ENCODE results near the gene TRIO.

The TRIO gene

DNA sequence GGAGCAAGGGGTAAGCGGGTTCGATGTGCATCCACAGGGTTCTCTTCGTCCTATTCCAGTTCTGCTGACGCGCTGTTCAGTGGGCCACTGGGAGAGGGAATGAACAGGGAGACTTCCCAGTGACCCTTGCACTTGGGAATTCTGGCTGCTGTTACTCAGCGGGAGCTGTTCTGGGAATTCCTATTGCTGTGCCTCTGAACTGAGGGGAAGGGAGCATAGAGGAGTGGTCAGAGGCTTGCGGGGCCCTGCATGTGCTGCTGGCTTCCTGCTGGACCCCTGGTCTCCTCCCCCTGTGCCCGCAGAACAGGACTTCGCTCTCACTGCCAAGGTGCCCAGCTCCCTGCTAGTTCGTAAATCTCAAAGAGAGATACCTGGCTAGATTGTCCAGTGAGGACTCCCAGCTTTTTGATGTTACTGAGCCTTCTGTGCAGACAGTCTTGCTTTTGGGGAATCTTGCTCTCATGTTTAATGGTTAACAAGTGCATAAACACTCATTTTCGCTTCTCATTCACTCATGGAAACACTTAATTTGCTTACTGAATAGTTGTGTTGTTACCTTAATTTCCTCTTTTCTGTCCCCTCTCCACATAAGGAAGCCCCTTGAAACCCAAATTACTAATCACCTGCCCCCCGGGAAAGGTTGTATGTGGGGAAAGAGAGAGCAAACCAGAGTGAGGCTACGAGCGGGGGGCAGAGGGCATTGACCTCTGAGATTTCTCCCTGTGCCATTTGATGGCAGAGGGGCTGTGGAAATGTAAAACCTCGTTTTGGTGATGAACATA is 5.9 kb downstream of the TRIO start:
- no peak for DNase-seq

DNA sequence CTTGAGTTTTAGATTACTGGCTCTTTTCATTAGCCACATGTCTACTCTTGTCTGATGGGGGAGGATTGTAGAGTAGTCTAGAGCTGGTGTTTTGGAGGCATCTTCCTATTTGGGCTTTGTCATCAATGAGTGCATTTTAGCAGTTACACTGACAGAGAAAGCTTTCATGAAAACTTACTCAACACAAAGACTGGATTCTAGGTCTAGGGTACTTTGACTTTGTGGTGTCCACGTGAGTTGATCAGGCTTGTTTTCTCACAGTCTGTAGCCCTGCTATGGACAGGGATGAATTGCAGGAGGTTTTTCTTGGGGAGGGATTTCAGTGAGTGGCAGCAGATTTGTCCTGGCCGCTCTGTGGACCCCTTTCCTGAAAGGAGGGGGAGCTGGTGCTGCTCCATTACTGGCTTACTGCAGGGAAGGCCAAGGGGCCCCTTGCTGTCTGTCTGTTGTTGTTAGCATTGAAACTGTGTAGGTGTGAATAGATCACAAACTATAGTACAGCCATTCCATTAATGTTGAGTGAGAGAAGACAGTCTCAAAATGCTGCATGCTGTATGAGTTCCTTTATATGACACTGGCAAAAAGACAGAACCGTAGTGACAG is 6.6 kb downstream of the TRIO start:
- DNase-seq, result no peak

DNA sequence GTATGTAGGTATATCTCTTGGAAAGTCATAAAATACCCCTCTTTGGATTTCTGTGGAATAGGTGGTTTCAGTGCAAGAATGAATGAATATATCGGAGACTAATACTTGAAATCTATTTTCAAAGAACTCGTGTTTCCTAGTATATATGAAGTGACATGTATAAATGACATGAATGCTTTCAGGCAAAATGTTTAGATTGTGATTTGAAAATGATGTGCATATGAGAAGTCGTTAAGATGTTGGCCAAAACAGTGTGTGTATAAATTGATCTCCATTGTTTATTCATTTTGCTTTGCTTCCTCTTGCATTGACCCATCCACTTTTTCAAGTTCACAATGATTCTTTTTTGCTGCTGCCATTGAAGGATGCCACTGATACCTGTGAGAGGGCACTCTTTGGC is 8.3 kb downstream of the TRIO start:
- no peak for DNase-seq

DNA sequence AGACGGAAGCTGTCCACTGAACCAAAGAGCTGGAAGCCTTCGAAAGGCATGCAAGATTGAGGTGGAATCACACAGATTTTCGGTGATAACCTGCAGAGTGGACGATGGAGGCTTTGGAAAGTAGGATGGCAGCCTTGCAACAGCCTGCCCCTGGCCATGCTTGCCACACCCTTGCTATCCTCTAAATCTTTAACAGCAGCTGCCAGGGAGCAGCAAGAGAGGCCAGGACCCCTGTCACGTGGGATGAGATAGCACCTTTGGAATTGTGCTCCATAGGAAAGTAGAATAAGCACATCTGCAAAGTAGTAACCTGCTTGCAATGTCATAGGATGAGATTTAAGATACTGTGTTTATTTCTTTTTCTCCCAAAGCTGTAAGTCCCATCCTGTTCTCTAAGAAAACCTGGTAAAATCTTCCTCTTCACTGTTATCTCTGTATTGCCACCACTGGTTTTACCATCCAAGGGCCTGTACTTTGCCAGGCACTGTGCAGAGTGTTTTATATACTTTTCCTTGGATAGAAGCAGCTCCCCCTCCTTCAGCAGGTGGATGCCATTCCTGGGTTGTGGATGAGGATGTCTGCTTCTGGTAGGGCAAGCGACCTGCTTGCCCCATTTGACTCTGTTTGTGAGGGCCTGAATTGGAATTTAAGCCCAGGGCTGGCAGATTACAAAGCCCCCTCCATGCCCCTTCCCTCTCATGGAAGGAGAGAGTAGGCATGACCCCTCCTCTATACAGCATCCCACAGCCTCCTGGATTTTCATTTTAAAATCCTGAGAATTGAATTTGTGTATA is 10.1 kb downstream of the TRIO start:
- DNase-seq, result no peak

DNA sequence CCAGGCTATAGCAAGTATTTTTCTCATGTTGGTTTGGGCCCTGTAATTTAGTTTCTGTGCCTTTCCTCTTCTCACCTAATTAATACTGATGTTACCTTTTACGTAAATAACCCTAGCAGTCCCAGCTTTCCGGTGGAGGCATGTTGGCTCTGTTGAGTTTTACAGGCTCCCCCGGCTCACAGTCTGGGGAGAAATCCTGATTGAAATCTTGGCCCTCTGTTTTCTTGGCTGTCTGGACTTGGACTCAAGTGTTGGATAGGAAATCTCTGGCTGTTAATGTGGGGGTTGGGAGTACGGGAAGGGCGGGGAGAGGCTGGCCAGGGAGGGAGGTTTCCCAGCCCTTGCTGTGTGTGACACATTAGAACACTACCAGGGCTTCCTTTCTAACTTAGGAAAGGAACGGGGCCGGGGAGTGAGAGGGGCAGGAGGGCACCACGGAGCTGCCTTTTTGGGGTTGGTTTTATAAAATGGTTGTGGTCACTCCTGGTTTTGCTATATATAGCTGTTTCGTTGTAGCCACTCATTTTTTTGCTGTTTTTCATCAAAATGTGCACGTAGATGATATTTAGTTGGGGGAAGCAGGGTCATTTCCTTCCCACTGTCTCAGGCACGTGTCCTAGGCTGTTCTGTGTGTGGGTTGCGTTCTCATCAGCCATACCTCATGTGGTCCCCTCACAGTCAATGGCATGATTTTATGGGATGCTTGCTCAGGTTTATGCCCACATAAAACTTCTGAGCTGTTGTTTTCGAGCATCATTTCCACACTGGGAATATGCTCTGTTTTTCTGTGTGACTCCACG is 11.0 kb downstream of the TRIO start:
- DNase-seq, result no peak

DNA sequence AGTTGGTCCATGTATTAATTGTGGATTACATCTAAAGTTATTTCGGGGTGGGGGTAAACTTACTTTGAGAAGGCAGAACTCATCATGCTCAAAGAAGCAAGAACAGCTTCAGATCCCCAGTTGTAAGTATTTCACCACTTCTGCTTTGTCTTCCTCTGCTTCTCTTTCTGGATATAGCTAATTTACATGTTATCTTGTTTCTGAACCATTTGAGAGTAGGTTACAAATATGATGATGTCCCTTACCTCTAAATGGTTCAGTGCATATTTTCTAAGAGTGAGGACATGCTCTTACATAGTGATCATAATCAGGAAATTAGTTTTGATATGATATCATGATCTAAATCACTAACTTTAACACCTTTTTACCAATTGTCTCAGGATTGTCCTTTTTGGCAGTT is 11.9 kb downstream of the TRIO start:
- no peak for DNase-seq

DNA sequence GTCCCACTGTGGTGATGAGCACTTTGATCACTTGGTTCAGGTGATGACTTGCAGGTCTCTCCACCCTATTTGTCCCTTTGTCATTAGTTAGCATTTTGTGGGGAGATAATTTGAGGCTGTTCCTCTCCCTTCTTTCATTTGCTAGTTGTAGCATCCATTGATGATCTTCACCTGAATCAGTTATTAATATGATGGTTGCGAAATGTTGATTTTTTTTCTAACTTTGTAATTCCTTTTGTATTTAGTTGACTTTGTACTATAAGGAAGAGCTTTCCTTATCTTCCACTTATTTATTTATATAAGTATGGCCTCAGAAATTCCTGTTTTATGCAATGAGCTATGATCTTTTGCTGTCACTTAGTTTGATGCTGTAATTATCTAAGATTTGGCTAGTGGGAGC is 12.6 kb downstream of the TRIO start:
- no peak for DNase-seq

DNA sequence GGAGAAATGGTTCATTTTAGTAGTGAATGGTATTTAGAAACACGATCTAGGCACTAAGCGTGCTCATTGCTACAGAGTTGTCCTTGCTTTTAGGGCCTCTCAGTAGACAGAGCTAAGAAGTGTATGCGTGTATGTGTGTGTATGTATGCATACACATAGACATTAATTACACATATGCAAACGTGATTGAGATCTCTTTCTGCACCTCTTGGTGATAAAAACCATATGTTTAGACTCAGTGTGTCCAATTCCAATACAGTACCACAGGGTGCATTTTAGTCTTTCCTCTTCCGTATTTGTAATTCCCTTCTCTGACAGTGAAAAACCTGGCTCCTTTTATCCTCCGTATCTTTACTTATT is 13.1 kb downstream of the TRIO start:
- no peak for DNase-seq

DNA sequence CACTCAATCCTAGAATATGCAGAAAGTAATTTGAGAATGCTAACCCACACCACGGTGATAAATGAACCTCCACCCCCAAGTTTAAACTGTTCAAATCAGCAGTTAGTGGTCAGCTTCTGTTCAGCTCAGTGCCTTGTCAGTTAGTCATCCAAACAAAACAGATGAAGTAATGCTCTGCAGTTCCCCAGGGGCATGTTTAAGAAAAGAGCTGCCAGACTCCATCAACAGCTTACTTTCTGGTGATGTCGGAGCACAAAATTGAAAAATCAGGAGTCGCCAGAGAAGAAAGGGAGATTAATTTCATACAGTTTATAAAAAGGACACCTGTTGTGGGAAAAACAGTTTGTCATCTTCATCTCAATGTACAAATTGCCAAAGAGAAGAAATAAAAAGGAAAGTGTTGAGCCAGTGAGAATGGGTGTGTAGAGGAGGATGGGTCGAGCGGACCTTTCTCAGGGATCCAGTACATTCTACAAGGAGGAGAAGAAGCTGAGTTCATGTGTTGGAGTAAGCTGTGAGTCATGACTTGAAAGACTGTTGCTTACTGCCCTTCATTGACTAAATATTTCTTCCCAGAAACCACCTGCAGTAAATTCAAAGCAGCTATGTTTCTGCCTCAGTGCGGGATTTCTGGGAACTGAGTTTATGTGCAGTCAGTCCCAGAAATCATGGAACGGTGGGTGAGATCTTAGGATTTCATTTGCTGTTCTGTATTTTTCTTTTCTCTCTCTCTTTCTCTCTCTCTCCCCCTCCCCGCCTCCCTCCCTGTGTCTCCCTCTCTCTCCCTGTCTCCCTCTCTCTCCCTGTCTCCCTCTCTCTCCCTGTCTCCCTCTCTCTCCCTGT is 13.7 kb downstream of the TRIO start:
- peak in 1 of 2 experiments; percentile 18 for DNase-seq

DNA sequence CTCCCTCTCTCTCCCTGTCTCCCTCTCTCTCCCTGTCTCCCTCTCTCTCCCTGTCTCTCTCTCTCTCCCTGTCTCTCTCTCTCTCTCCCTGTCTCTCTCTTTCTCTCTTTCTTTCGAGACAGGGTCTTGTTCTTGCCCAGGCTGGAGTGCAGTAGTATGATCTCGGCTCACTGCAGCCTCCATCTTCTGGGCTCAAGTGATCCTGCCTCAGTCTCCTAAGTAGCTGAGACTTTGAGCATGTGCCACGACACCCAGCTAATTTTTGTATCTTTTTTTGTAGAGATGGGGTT is 14.3 kb downstream of the TRIO start:
- no peak for DNase-seq

DNA sequence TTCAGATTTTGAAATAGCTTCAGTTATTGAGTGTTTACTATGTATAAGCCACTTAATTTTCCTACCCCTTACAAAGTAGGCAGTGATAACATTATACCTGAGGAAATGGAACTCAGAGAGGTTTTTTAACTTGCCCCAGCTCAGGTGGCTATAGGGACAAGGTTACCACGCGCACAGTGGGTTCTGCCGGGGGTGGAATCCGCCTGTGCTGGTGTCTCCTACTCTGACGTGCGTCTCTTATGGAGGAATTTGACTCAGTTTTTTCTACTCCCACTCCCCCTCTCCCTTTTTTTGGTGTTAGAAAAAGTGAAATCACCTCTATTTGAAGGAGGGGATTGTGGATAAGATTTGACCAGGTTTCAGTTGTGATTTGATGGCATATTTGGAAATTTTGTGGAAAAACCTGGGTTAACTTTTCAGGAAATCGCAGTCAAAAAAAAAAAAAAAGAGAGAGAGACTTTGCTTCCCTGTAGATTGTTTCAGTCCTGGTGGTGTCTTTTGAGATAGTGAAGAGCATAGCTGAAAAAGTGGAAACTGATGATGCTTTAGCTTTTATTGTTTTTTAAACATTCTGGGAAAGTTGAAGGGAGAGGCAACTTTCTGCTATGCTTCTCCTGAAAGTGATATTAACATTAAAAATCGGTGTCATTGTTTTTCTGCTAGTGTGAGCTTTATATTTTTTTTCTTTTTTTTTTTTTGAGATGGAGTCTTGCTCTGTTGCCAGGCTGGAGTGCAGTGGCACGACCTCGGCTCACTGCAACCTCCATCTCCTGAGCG is 15.9 kb downstream of the TRIO start:
- no peak for DNase-seq

DNA sequence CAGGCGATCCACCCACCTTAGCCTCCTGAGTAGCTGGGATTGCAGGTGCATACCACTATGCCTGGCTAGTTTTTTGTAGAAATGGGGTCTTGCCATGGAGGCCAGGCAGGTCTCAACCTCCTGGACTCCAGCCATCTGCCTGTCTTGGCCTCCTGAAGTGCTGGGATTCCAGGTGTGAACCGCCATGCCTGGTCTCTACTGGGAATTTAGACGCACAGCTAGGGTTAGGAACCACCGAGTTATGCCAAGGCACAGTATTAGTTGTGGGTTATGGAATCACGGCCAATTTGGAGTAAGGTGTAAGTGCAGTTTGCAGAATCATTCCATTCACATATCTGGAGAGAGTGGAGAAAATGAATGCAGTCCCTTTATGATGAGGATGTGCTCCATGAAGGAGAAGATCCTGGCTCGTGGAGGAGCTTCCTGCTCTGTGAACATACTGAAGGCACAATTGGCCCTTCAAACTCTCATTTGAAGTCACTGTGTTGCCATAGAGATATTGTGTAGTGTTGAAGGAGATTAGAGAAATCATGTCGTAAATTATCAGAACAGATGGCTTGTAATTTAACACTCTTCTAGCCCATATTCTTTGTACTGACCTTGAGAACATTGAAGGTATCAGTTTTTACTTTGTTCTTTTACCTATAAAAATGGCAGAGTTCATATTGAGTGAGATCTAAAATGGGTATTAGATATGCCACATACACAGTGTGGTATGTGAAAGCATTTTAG is 18.8 kb downstream of the TRIO start:
- DNase-seq, result no peak

DNA sequence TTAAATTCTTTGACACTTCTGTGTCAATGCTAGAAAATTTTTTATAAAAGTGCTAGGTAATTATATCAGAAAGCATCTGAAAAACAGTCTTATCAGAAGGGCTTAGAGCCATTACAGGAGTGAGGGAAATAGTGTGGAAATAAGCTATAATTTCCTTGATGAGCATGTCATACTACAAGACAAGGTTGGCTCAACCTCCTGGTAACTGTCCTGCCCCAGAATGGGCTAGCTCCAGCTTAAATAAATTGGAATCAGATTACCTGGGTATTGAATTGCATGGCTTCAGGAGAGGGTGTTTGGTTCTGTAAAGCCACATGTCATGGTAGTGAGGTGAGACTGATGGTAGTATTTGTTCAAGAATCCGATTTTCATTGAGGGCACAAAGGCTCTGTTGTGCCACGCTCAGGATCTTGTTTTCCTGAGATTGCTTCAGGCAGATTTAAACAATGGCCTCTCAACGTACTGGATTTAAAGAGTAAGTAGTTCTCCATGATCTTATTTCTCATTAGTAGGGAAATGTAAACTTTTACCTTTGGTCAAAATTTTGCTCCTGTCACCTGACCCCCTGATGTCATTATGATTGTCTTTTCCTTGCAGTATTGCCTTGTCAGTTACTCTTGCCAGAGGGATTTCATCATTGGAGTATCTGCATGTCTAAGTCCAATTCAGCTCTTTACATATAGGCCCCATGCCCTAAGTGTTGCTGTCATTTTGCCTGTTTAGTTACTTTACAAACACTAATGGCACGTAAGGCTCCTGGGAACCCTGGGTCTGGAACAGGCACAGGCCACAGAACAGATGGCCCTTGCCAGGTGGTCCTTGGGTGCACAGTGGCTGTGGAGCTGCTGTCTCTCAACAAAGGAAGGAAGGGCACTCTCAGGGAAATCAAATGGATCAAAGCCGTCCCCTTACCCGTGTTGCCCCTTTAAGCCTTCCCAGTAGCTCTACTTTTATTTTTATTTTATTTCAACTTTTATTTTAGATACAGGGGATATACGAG is 21.3 kb downstream of the TRIO start:
- DNase-seq, result no peak

DNA sequence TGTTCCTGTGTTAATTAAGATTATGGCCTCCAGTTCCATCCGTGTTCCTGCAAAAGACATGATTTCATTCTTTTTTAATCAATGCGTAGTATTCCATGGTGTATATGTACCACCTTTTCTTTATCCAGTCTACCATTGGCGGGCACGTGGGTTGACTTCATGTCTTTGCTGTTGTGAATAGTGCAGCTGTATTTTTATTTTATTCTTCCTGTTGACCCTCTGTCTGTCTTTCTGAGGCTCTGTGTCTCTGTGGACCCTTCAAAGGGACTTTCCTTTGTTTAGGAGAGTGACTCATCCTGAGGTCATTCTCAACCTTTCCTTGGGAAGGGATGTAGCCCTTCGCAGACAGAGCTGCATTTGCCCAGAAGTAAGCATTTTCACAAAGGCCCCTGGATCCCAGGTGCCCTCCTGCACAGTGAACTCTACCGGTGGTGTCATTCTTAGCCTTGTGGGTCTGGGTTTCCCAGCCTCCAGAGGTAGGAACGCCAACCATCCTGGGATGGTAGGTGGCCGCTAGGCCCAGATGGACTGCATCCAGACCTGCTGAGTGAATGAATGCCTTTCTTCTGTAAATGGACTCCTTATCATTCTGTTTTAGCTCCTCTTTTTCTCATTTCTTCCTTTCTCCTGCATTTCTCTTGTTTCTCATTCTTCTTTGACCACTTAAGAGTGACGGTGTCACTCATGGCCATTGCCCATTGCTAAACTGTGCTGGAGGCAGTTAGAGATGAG is 22.4 kb downstream of the TRIO start:
- no peak for DNase-seq

DNA sequence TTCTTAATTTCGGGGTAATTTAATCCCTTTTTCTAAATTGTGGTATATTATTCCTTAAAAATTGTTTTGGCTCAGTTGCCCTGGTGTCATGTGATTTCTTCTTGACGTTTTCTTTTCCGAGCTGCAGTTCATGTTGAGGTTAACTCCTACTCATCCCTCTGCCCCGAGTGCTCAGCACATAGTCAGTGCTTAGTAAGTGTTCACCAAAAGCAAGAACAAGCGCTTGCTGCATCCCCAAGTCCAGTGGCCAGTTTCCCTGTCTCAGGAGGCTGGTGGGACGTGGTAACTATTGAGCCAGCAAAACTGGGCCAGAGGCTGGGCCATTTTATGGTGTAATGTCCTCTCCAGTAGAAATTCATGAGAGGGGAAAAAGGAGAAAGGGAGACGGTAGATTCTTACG is 23.3 kb downstream of the TRIO start:
- DNase-seq, result no peak

DNA sequence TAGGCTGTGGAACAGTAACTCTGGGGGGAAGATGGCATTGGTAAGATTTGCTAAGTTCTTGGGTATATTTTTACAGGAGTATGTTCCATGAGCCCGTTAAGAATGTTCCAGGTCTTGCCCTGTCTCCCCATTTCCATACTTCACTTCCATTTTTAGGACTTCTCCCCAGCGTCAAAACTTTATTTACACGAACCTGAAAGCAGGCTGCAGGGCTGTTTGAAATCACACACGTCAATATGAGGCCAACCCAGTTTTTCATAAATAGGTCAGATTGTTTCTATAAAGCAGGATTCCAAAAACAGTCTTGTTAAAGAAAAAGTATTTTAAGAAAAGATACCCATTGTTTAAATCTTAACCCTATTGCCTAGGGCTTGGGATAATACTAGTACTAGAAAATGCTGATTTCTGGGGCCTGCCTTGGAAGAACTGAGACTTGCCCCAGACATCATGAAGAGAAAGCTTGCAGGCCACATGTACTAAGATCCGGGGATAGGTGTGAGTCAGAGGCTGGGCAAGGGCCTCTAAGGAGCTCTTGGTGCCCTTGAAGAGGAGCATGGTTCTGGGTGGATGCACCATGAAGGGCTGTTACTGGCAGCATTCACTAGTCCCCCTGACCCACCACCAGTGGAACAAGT is 24.2 kb downstream of the TRIO start:
- DNase-seq, result no peak

DNA sequence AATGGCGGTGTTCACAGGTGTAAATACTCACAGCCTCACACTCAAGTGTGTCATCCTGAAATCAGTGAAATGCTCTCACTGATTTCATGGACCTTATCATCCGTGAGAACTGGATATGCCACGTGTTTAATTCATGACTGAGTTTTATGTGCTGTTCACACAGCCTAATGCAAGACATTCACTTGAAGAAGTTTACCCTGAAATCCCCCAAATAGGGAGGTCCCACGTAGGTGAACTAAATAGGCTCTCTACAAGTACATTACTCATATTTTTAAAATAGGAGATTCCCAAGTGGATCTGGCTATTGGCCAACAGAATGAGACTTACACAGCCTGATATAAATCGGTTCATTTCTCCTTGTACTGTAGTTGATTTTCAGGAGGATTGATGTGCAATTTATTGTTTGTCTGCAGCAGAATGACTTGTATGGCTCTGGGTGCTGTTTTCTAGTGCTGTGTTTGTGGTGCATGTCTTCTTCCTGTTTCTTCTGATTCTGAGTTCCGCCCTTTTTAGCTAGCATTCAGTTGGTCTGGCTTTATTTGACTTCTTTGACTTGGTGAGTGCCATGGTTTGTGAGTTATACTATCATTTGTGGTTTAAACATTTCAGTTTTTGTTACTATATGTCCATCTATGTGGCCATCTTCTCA is 25.1 kb downstream of the TRIO start:
- DNase-seq, result no peak

DNA sequence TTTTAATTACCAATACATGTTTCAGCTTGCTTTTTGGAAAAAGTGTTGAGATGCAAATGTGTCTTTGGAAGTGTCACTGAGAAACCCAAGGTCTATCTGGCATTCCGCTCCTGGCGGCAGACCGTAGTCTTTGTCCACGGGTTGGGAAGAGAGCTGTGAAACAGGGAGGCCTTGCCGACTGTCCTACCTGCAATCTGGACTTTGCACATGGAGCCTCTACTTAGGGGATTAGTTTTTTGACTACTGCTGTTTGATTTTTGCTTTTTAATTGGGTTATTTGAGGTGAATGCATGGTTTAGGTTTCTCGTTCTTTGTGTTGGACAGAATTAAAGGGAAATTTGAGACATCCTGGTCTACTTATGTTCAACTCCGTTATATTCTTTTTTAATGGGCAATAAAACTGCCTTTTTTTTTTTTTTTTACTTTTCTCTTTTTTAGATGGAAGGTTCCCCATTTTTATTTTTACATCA is 25.7 kb downstream of the TRIO start:
- no peak for DNase-seq
